ENCODE data around the gene GRIN2A.

The GRIN2A gene

GRCh38 chr16:10156099-10156498 lies 26.1 kb downstream of the GRIN2A start:
- Mint-ChIP-seq H3K27ac (no peak overlapping the region), H3K4me3 (no peak overlapping the region), H3K36me3 (ENCODE audit: low read depth) (peaks cover 14% of the 10 kb centered on the region), H3K4me1 (no peaks in the 10 kb centered on the region), H3K9me3 (peaks cover 12% of the 10 kb centered on the region), H3K27me3 (ENCODE audit: low read depth) (no peaks in the 10 kb centered on the region)
- no peak for TF ChIP-seq CTCF (IDR thresholded peaks at IDR 0.05; ENCODE audit: unreplicated experiment in 3 of 3)

DNA sequence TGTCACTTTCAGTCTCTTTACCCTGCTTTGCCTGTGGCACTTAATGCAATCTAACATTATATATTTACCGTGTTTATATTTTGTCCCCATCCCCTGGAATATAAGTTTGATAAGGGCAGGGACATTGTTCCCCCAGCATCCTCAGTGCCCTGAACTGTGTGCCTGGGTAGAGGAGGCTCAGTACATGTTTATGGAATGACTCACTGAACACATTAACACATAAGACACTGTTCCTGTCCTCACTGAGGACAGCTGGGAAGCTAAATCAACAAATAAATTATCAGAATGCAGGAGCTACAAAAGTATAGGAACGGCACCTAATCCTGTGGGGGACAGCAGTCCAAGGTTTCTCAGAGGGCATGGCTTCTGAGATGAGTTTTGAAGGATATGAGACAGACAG lies 27.8 kb downstream of the GRIN2A start:
- H3K4me3 Mint-ChIP-seq, result no peak overlapping the region
- peaks cover 7% of the 10 kb centered on the region for H3K9me3 Mint-ChIP-seq
- no peak for TF ChIP-seq CTCF (IDR thresholded peaks at IDR 0.05; ENCODE audit: unreplicated experiment in 3 of 3)
- no peak overlapping the region for H3K27ac Mint-ChIP-seq
- H3K4me1 Mint-ChIP-seq, result no peaks in the 10 kb centered on the region
- peaks cover 4% of the 10 kb centered on the region for H3K27me3 Mint-ChIP-seq (ENCODE audit: low read depth)
- peaks cover 8% of the 10 kb centered on the region for H3K36me3 Mint-ChIP-seq (ENCODE audit: low read depth)

- Mint-ChIP-seq H3K36me3 (ENCODE audit: low read depth) (peaks cover 8% of the 10 kb centered on the region), H3K9me3 (peaks cover 4% of the 10 kb centered on the region), H3K27me3 (ENCODE audit: low read depth) (peaks cover 4% of the 10 kb centered on the region), H3K4me1 (no peaks in the 10 kb centered on the region), H3K4me3 (no peak overlapping the region), H3K27ac (no peak overlapping the region)
- TF ChIP-seq CTCF (IDR thresholded peaks at IDR 0.05; ENCODE audit: unreplicated experiment in 3 of 3), result no peak
Observed at GRCh38 chr16:10153985-10154384, 28.2 kb downstream of the GRIN2A start.

DNA sequence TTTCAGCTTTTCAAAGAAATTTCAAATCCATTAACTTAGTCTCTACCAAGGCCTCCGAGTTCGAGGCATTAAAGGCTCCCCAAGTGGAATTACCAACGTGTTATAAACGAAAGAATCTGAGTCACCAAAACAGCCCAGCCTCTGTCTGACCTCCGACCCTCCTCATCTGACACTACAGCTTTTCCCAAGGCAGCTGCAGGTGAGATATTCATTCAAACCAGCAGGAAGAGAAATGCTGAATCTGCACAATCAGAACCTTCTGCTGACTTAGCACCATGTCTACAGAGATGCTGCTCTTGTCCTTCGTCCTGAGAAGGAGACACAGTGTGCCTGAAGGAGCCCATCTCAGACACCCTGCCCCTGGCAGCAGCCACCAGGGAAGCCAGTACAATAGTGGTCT lies 30.5 kb downstream of the GRIN2A start:
- H3K4me1 Mint-ChIP-seq, result no peaks in the 10 kb centered on the region
- no peak overlapping the region for H3K27ac Mint-ChIP-seq
- H3K4me3 Mint-ChIP-seq, result no peak overlapping the region
- peaks cover 4% of the 10 kb centered on the region for H3K27me3 Mint-ChIP-seq (ENCODE audit: low read depth)
- peaks cover 4% of the 10 kb centered on the region for H3K9me3 Mint-ChIP-seq
- peaks cover 4% of the 10 kb centered on the region for H3K36me3 Mint-ChIP-seq (ENCODE audit: low read depth)
- TF ChIP-seq CTCF (IDR thresholded peaks at IDR 0.05; ENCODE audit: unreplicated experiment in 3 of 3), result no peak

DNA sequence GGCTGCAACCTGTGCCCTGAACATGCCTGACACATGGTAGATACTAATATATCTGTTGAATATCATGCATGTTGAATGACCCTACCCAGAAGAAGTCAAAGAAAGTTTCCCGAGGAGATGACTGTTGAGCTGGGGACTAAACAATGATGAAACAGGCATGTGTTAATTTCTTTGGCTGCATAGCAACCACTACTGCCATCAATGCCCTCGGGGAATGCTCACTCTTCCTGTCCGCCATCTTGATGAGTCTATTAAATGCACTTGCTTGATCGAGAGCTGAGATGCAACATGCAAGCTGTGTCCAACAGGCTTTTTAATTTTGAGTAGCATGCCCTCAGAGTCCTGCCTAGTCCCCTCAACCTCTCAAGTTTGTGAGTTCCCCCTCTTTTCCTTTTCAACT lies 31.3 kb downstream of the GRIN2A start:
- Mint-ChIP-seq H3K27ac (no peak overlapping the region), H3K27me3 (ENCODE audit: low read depth) (peaks cover 4% of the 10 kb centered on the region), H3K4me1 (no peaks in the 10 kb centered on the region), H3K9me3 (peaks cover 4% of the 10 kb centered on the region), H3K36me3 (ENCODE audit: low read depth) (peaks cover 4% of the 10 kb centered on the region), H3K4me3 (no peak overlapping the region)
- no peak for TF ChIP-seq CTCF (IDR thresholded peaks at IDR 0.05; ENCODE audit: unreplicated experiment in 3 of 3)

DNA sequence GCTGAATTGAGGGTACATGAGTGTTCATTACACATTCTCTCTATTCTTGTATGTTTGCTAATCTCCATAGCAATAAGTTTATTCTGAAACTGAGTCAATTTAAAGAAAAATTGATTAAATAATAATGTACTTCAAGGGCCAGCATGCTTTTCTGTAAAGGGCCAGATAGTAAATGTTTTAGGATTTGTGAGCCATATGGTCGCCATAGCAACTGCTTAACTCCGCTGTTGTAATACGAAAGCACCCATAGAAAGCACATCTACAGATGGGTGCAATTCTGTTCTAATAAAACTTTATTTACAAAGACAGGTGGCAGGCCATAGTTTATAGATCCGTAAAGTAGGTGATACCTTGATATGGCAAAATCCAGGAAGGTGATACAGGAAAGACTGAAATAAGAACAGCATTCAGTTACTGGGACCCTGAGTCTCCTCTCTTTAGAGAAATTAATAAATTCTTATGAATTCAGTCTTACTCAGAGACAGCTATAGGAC lies 36.6 kb downstream of the GRIN2A start:
- Mint-ChIP-seq H3K4me1 (no peaks in the 10 kb centered on the region), H3K9me3 (no peaks in the 10 kb centered on the region), H3K36me3 (ENCODE audit: low read depth) (no peaks in the 10 kb centered on the region), H3K4me3 (no peak overlapping the region), H3K27ac (no peak overlapping the region), H3K27me3 (ENCODE audit: low read depth) (peaks cover 4% of the 10 kb centered on the region)
- no peak for TF ChIP-seq CTCF (IDR thresholded peaks at IDR 0.05; ENCODE audit: unreplicated experiment in 3 of 3)

Data from nephron (organoid).